ENCODE data around the gene HAUS1.

DNA sequence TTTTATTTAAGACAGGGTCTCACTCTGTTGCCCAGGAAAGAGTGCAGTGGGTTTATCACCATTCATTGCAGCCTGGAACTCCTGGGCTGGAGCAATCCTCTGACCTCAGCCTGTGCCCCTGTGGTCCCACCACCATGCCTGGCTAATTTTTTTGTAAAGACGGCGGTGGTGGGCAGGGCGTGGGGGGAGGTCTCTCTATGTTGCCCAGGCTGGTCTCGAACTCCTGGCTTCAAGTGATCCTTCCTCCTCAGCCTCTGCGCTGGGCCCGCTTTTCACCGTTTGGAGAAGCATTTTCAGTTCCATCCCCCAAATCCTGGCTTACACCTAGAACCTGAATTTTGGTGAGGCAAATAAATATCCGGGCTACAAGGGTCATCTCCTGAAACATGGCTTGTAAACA lies 4.7 kb upstream of the HAUS1 start:
- no peak for TF ChIP-seq POLR2A (IDR thresholded peaks at IDR 0.05)
- TF ChIP-seq, protein P1, sequence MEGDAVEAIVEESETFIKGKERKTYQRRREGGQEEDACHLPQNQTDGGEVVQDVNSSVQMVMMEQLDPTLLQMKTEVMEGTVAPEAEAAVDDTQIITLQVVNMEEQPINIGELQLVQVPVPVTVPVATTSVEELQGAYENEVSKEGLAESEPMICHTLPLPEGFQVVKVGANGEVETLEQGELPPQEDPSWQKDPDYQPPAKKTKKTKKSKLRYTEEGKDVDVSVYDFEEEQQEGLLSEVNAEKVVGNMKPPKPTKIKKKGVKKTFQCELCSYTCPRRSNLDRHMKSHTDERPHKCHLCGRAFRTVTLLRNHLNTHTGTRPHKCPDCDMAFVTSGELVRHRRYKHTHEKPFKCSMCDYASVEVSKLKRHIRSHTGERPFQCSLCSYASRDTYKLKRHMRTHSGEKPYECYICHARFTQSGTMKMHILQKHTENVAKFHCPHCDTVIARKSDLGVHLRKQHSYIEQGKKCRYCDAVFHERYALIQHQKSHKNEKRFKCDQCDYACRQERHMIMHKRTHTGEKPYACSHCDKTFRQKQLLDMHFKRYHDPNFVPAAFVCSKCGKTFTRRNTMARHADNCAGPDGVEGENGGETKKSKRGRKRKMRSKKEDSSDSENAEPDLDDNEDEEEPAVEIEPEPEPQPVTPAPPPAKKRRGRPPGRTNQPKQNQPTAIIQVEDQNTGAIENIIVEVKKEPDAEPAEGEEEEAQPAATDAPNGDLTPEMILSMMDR (IDR thresholded peaks at IDR 0.05): no peak
